ENCODE results near the gene GINS2.

GRCh38 chr16:85673529-85674417, 15.0 kb downstream of the GINS2 start:
- TF ChIP-seq ARNTL (CRISPR knock-in tag; IDR thresholded peaks at IDR 0.05; ENCODE audit: borderline replicate concordance, low read depth) (no peak), ZNF565 (CRISPR knock-in tag; conservative IDR thresholded peaks at IDR 0.05; ENCODE audit: low read depth) (no peak), ZFP3 (CRISPR knock-in tag; IDR thresholded peaks at IDR 0.05) (no peak), ZNF70 (CRISPR knock-in tag; IDR thresholded peaks at IDR 0.05) (no peak), OSR1 (CRISPR knock-in tag; IDR thresholded peaks at IDR 0.05) (no peak), CSDC2 (CRISPR knock-in tag; IDR thresholded peaks at IDR 0.05) (no peak), PATZ1 (CRISPR knock-in tag; IDR thresholded peaks at IDR 0.05; ENCODE audit: borderline replicate concordance) (no peak), GLIS3 (CRISPR knock-in tag; IDR thresholded peaks at IDR 0.05) (no peak), POU6F1 (CRISPR knock-in tag; IDR thresholded peaks at IDR 0.05; ENCODE audit: borderline replicate concordance, low read depth) (no peak)
